Loucy (cell line): ENCODE data around the gene VEPH1.

Experiments used
- EZH2phosphoT487 ChIP-seq: fragments of 200-600 bp; IDR thresholded peaks from 2 replicates; pipeline ENCODE4 v1.6.1; 2018; ENCODE audit warnings: antibody characterized with exemption, mild to moderate bottlenecking, moderate library complexity, borderline replicate concordance
- TF ChIP-seq, protein P1 (sequence below): fragments of 200-600 bp; sonication (generic); conservative IDR thresholded peaks from 2 replicates; pipeline ENCODE4 v1.5.1; 2014; ENCODE audit warnings: mild to moderate bottlenecking, antibody characterized with exemption, low read length

DNA sequence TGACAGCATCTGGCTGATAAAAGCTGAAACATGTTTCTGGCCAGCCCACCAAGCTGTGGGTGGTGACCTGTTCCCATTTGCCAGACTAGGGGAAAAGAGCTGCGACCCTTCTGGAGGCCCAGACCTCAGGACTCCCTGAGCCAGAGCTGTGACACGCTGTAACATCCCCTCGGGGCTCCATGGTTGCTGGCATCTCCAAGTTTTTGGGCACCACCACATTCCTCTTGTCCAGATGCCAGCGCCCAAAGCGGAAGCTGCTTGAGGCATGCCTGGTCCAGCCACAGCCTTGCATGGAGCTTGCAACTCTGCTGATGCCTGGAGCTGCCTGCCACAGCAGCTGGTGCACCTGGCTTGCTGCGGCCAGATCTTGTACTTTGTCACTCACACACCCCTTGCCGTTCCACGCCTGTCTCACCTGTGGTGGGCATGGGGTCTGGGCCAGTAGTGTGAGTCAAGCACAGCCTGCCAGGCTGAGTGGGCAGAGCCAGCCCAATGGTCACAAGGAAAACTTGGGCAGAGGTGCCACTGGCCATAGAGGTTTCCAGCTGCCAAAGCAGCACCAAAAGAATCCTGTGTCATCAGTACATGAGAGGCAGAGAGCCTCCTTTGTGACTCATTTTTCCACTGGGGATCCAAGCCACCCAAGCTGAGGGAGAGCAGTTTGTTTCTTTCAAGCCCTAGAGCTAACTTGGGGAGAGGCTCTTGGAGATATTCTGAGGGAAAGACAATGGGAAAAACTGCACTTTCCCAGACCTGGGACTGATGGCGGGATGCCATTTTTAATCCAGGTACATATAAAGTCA lies 112.3 kb downstream of the VEPH1 start:
- TF ChIP-seq, protein P1, sequence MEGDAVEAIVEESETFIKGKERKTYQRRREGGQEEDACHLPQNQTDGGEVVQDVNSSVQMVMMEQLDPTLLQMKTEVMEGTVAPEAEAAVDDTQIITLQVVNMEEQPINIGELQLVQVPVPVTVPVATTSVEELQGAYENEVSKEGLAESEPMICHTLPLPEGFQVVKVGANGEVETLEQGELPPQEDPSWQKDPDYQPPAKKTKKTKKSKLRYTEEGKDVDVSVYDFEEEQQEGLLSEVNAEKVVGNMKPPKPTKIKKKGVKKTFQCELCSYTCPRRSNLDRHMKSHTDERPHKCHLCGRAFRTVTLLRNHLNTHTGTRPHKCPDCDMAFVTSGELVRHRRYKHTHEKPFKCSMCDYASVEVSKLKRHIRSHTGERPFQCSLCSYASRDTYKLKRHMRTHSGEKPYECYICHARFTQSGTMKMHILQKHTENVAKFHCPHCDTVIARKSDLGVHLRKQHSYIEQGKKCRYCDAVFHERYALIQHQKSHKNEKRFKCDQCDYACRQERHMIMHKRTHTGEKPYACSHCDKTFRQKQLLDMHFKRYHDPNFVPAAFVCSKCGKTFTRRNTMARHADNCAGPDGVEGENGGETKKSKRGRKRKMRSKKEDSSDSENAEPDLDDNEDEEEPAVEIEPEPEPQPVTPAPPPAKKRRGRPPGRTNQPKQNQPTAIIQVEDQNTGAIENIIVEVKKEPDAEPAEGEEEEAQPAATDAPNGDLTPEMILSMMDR: no peak
- TF ChIP-seq EZH2phosphoT487: no peak
